Activated T-helper 9 cell treated with anti-CD3 and anti-CD28 coated beads, Interleukin-2, amount 50 U/mL, for 16 hours (primary cell): ENCODE data around the gene CROCC2.

Source experiments
- DNase-seq: peaks from one replicate; pipeline ENCODE4 v3.0.0-alpha.2; 2020; ENCODE audit warnings: low read depth

The CROCC2 gene

GRCh38 chr2:240933966-240934700, 28.0 kb downstream of the CROCC2 start:
- no peak for DNase-seq

- DNase-seq = no peak
Measured at GRCh38 chr2:240934701-240935102, 28.6 kb downstream of the CROCC2 start.

DNA sequence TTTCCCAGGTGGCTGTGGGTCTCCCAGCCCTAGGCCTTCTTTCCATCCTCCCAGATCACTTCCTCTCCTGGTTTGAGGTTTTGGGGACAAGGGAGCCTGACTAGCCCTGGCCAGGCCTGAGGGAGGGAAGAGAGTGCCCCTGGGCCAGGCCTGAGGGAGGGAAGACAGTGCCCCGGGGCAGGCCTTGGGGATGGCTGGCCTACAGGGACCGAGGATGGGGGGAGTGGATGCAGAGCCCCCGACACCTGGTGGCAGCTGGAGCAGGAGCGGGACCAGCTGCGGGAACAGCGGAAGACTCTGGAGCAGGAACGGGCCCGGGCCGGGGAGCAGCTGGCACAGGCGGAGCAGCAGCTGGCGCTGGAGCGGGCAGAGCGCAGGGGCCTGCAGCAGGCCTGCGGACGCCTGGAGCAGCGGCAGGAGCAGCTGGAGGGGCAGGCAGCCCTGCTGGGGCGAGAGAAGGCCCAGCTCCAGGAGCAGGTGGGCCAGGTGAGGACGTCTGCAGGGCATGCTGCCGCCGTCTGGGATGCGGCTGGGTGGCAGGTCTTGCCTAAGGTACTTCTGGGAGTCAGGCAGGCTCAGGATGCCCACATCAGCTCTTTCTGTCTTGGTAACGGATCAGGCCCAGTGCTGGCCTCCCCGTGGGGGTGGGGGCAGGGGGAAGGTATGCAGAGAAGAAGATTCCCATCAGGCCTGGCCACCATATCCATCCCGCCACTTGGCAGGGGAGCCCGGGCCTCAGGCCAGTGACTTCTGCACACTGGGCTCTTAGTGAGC, 29.2 kb downstream of the CROCC2 start:
- no peak for DNase-seq

DNA sequence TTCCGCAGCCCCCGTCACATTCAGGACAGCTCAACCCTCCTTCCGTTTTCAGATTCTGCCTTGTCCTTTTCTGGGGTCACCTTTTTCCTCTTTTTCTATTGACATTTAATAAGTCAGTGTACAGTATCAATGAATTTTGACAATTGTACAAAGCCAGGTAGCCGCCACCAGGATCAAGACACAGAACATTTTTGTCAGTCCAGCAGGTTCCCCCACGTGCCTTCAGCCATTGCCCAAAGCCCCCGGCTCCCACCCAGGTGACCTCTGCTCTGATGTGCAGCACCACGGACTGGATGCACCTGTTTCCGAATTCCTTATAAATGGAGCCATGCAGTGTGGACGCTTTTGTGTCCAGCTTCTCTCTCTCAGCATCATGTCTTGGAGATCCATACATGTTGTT, 30.0 kb downstream of the CROCC2 start:
- no peak for DNase-seq

GRCh38 chr2:240946046-240946445, 39.9 kb downstream of the CROCC2 start:
- DNase-seq = no peak

- no peak for DNase-seq
Measured at GRCh38 chr2:240946654-240947053, 40.5 kb downstream of the CROCC2 start.

- no peak for DNase-seq
Measured at GRCh38 chr2:240947176-240947575, 41.0 kb downstream of the CROCC2 start.

- no peak for DNase-seq
Measured at GRCh38 chr2:240947607-240948006, 41.5 kb downstream of the CROCC2 start.

DNA sequence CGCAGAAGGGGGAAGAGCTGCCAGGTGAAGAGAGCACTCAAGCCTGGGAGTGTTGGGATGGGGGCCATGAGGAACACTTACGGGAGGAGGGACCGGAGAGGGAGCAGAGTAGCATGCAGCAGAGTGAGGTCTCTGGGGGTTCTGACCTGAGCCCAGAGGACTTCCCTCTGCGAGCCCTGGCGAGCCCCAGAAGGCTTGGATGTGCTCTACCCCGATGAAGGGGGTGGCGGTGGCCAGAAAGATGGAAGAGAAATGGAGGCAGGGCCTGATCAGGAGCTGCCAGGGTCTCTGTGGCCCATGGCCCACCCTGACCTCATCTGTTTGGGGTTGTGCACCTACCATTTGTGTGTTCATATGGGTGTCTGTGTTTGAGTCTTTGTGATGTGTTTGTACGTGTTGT, 42.0 kb downstream of the CROCC2 start:
- DNase-seq = no peak

DNA sequence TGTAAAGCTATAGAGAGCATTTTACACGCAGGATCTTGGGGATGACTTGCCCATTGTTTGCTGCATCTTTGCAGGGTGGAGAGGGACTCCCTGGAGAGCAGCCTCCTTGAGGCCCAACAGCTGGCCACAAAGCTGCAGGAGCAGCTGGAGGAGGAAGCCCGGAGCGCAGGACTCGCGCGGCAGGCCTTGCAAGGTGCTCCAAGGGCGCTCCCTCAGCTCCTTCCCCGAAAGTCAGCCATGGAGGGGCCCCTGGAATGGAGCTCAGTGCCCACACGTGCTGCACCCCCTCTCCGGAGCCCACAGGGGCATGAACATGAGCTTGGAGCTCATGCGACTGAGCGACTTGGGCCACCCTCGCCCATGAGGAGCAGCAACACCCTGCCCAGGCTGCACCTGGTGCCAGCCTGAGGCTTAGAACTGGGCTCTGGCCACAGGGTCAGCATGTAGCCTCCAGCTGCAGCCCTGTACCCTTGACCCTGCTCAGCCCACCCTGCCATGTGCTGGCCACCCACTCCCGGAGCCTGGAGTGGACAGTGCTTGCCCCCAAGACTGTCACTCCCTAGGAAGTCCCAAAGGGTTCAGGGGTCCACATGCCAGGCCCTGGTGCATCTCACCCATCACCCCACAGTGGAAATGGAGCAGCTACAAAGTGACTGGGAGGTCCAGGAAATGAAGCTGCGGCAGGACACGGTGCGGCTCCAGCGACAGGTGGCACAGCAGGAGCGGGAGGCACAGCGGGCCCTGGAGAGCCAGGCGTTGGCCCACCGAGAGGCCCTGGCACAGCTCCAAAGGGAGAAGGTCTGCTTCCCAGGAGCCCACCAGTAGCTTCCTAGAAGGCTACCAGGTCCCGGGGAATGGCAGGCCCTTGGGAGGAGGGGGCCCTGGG, 43.0 kb downstream of the CROCC2 start:
- DNase-seq = no peak

- no peak for DNase-seq
Measured at GRCh38 chr2:240949791-240950705, 43.9 kb downstream of the CROCC2 start.

- no peak for DNase-seq
Measured at GRCh38 chr2:240951045-240951594, 45.0 kb downstream of the CROCC2 start.

DNA sequence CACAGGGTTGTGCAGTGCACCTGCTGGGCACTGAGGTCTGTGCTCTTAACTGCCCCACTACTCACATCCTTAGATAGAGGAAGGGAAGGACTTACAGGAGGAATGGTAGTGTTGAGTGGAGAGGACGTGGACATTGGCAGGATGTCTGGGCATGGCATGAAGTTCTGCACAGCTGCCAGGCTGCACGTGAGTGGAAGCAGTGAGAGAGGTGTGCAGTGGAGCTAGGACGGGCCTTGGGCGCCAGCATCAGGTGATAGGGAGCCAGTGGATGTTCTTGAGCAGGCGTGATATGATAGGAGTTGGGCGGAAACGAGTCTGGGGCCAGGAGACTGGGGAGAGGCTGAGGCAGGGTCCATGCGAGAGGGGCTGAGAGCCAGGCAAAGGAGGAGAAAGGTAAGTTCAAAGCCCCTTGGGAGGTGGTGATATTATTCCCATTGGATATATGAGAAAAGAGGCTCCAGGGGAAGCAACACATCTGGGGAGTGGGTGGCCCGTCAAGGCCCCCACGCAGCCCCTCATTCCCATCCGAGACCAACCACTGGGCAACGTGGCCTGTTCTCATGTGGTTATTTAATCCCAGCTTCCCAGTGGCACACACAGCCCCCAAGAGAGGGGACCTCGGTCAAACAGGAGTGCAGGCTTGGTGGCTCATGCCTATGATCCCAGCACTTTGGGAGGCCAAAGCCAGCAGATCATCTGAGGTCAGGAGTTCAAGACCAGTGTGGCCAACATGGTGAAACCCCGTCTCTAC, 46.5 kb downstream of the CROCC2 start:
- DNase-seq = no peak

DNA sequence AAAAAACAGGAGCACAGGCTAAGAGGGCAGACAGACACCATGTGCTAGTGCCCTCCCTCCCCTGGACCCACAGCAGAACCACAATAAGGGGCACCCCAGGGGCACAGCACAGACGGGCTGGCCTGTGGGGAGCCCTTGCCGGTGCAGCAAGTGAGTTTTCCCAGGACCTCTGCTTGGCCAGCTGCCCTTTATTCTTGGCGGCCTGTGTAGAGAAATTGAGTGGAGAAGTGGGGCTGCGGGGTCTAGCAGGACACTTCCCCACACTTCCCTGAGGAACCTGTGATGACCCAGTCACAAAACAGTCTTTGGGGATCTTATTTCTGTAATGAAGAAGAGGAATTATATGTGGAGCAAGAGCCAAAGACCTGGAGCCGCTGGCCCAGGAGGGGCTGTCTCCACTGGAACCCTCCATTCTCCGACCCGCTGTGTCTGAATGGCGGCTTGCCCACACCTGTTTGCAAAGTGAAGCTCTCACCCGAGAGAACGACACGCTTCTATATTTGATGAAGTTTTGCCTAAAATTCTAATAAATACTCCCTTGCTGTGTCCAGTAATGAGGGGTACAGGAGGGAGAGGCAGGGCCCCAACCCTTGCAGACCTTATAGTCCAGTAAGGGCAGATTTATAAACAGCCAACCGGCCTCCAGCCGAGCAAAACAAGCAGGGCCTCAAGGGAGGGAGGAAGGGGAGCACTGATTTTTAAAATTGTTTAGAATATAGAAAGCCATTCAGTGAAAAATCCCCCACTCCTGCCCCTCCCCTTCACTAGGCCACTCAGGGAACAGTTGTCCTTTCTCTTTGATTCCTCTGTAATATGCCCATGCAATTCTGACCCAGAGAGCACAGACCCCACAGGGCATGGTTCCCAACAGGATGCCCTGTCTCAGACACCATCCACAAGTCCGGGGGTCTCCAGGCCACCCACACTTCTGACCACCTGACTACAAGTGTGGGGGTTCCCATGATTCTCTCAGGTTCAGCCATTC, 47.6 kb downstream of the CROCC2 start:
- no peak for DNase-seq

DNA sequence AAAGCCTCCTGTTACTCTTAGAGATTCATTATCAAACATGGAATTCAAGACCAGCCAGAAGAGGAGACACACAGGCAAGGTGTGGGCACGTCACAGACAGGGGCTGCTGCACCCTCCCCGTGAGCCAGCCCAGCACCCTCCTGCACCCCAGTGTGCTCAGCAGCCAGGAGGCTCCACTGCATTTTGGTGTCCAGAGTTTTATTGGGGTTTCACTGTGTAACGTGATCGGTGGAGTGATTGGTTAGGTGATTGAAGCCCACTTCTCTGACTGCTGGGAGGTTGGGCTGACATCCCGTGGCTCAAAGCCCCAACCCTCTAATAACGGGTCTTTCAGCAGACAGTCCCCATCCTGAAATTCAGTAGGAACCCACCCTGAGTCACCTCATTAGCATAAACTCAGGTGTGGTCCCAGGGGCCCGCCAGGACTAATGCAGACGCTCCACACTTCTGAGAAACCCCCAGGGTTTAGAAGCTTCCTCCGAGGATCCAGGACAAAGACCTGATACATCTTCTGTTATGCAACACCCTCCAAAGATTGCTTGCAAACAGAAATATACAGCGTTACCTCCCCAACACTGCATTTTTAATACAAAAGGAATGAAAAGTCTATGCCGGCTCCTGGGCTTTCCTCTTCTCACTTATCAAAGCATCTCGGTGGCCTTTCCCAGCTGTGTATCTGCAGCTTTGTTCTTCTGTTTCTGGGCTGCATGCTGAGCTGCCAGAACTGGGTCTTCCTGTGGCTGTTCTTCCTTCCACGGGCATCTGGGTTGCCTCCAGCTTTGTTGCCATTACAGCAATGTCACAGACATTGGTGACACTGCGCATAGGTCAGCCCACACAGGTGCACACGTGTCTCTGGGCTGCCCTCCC, 48.5 kb downstream of the CROCC2 start:
- DNase-seq = no peak

- no peak for DNase-seq
Measured at GRCh38 chr2:240955306-240956170, 49.4 kb downstream of the CROCC2 start.
